ENCODE measurements around the gene MTMR12. TPM values are rescaled to one million over a fixed set of nuclear protein-coding genes. Genes with fewer than 3 reads are reported as not detected.

MTMR12 gene
- total RNA-seq, 1 donor from 2014 or later = 20.4 TPM

- H3K9me3 Mint-ChIP-seq (ENCODE audit: low read depth) = no peaks in the 10 kb centered on the region
- H3K27ac Mint-ChIP-seq (ENCODE audit: unreplicated experiment) = no peak overlapping the region
- no peaks in the 10 kb centered on the region for H3K27me3 Mint-ChIP-seq (ENCODE audit: low read depth)
- DNase-seq (ENCODE audit: low spot score) = no peak
- TF ChIP-seq CTCF (IDR thresholded peaks at IDR 0.05) = no peak
- peaks cover 23% of the 10 kb centered on the region for H3K4me1 Mint-ChIP-seq (ENCODE audit: low read depth)
- H3K36me3 Mint-ChIP-seq (ENCODE audit: low read depth) = peaks cover 26% of the 10 kb centered on the region
- H3K4me3 Mint-ChIP-seq (ENCODE audit: unreplicated experiment) = no peak overlapping the region
Observed at GRCh38 chr5:32270946-32271345, 41.8 kb downstream of the MTMR12 start.

GRCh38 chr5:32270178-32270577, 42.6 kb downstream of the MTMR12 start:
- peaks cover 29% of the 10 kb centered on the region for H3K36me3 Mint-ChIP-seq (ENCODE audit: low read depth)
- no peak overlapping the region for H3K4me3 Mint-ChIP-seq (ENCODE audit: unreplicated experiment)
- H3K9me3 Mint-ChIP-seq (ENCODE audit: low read depth) = no peaks in the 10 kb centered on the region
- H3K27ac Mint-ChIP-seq (ENCODE audit: unreplicated experiment) = no peak overlapping the region
- H3K27me3 Mint-ChIP-seq (ENCODE audit: low read depth) = no peaks in the 10 kb centered on the region
- no peak for TF ChIP-seq CTCF (IDR thresholded peaks at IDR 0.05)
- H3K4me1 Mint-ChIP-seq (ENCODE audit: low read depth) = peaks cover 16% of the 10 kb centered on the region
- no peak for DNase-seq (ENCODE audit: low spot score)

- Mint-ChIP-seq H3K36me3 (ENCODE audit: low read depth) (peaks cover 39% of the 10 kb centered on the region), H3K27ac (ENCODE audit: unreplicated experiment) (peak overlapping the region; percentile 15), H3K27me3 (ENCODE audit: low read depth) (no peaks in the 10 kb centered on the region), H3K9me3 (ENCODE audit: low read depth) (no peaks in the 10 kb centered on the region), H3K4me1 (ENCODE audit: low read depth) (peaks cover 4% of the 10 kb centered on the region), H3K4me3 (ENCODE audit: unreplicated experiment) (no peak overlapping the region)
- TF ChIP-seq CTCF (IDR thresholded peaks at IDR 0.05) = no peak
- DNase-seq (ENCODE audit: low spot score) = no peak
Observed at GRCh38 chr5:32265902-32266301, 46.8 kb downstream of the MTMR12 start.

- no peak overlapping the region for H3K4me3 Mint-ChIP-seq (ENCODE audit: unreplicated experiment)
- no peak overlapping the region for H3K27ac Mint-ChIP-seq (ENCODE audit: unreplicated experiment)
- H3K9me3 Mint-ChIP-seq (ENCODE audit: low read depth) = no peaks in the 10 kb centered on the region
- no peak for DNase-seq (ENCODE audit: low spot score)
- H3K27me3 Mint-ChIP-seq (ENCODE audit: low read depth) = no peaks in the 10 kb centered on the region
- H3K36me3 Mint-ChIP-seq (ENCODE audit: low read depth) = peaks cover 33% of the 10 kb centered on the region
- TF ChIP-seq CTCF (IDR thresholded peaks at IDR 0.05) = no peak
- H3K4me1 Mint-ChIP-seq (ENCODE audit: low read depth) = peaks cover 8% of the 10 kb centered on the region
Observed at GRCh38 chr5:32264957-32265572, 47.7 kb downstream of the MTMR12 start.

- H3K36me3 Mint-ChIP-seq (ENCODE audit: low read depth) = peaks cover 40% of the 10 kb centered on the region
- no peak overlapping the region for H3K27ac Mint-ChIP-seq (ENCODE audit: unreplicated experiment)
- H3K4me3 Mint-ChIP-seq (ENCODE audit: unreplicated experiment) = no peak overlapping the region
- DNase-seq (ENCODE audit: low spot score) = no peak
- H3K27me3 Mint-ChIP-seq (ENCODE audit: low read depth) = no peaks in the 10 kb centered on the region
- no peak for TF ChIP-seq CTCF (IDR thresholded peaks at IDR 0.05)
- peaks cover 16% of the 10 kb centered on the region for H3K4me1 Mint-ChIP-seq (ENCODE audit: low read depth)
- H3K9me3 Mint-ChIP-seq (ENCODE audit: low read depth) = no peaks in the 10 kb centered on the region
Observed at GRCh38 chr5:32263684-32264083, 49.1 kb downstream of the MTMR12 start.
